Endothelial cell of umbilical vein (primary cell): Measurements from ENCODE around the gene AUTS2. TPM values are rescaled to one million over a fixed set of nuclear protein-coding genes. Genes with fewer than 3 reads are reported as not detected.

Experiments
- BruUV-seq: library from RNA; stranded (reverse); fragments of 400-500 nt; replicated peaks from 2 replicates; lab custom pipeline; 2021; lab: Mats Ljungman, UMichigan
- CTCF ChIA-PET: fragments of 300-600, 350-600 bp; sonication (Branson Sonifier 250); formaldehyde crosslinking; loops from one replicate; lab custom pipeline; 2021; ENCODE audit warnings: antibody characterized with exemption, inconsistent platforms; lab: Charles Lee
- POLR2A ChIA-PET: fragments of 300-600, 350-600 bp; sonication (Branson Sonifier 250); formaldehyde crosslinking; loops from one replicate; lab custom pipeline; 2021; ENCODE audit warnings: antibody characterized with exemption, inconsistent platforms; lab: Charles Lee
- DNase-seq: peaks from one replicate; pipeline ENCODE4 v3.0.0-alpha.2; 2011; ENCODE audit warnings: low read depth, low spot score
- FAIRE-seq: peaks from 2 replicates; lab custom pipeline; 2011; peaks lifted over from hg19 to GRCh38; lab: Jason Lieb, UNC
- H2AFZ ChIP-seq: 2 replicates; pipeline ENCODE4 v1.6.0; 2012; ENCODE audit warnings: low read depth, low read length, control low read depth, inconsistent platforms
- H3K27ac ChIP-seq: 2 replicates; pipeline ENCODE4 v1.5.1; 2011; ENCODE audit warnings: low read depth, mild to moderate bottlenecking, control low read depth, low read length, moderate library complexity; ENCODE audit not compliant: insufficient read depth
- H3K27me3 ChIP-seq, 2 experiments: 2 replicates each; pipeline versions ENCODE4 v1.6.0 to v1.6.1; 2011; ENCODE audit warnings: low read length in 2 of 2, mixed read lengths in 1 of 2; ENCODE audit not compliant: control insufficient read depth in 2 of 2, insufficient read depth in 2 of 2
- H3K36me3 ChIP-seq, 2 experiments: 2 replicates in 1 of 2; 3 replicates in 1 of 2; pipeline ENCODE4 v1.5.1; 2011; ENCODE audit warnings: low read length in 2 of 2, mild to moderate bottlenecking in 1 of 2, moderate library complexity in 1 of 2; ENCODE audit not compliant: control insufficient read depth in 2 of 2, insufficient read depth in 2 of 2; ENCODE audit errors: extremely low read depth in 1 of 2
- H3K4me1 ChIP-seq: 3 replicates; pipeline ENCODE4 v1.5.1; 2011; ENCODE audit warnings: mild to moderate bottlenecking, low read length; ENCODE audit not compliant: control insufficient read depth, insufficient read depth; ENCODE audit errors: extremely low read depth
- H3K4me2 ChIP-seq: 2 replicates; pipeline ENCODE4 v1.6.1; 2011; ENCODE audit warnings: low read length, control low read depth, mixed read lengths; ENCODE audit not compliant: insufficient read depth
- H3K4me3 ChIP-seq, 3 experiments: fragments of 200-600 bp in 1 of 3; sonication (generic), shearing (Covaris generic) in 1 of 3; replicated peaks in 1 of 3; 2 replicates each; pipeline ENCODE4 v1.5.1; 2011 to 2016; ENCODE audit warnings: control low read depth in 3 of 3, low read length in 3 of 3, mild to moderate bottlenecking in 2 of 3, inconsistent platforms in 1 of 3, low read depth in 1 of 3, moderate library complexity in 1 of 3; ENCODE audit not compliant: insufficient read depth in 1 of 3
- H3K79me2 ChIP-seq: 2 replicates; pipeline ENCODE4 v1.6.0; 2012; ENCODE audit warnings: low read length, inconsistent platforms; ENCODE audit not compliant: control insufficient read depth, insufficient read depth
- H3K9ac ChIP-seq: replicated peaks from 2 replicates; pipeline ENCODE3; 2011; ENCODE audit warnings: low read length, control low read depth; ENCODE audit not compliant: insufficient read depth; ENCODE audit errors: extremely low read depth
- H3K9me1 ChIP-seq: replicated peaks from 3 replicates; pipeline ENCODE4 v1.6.0; 2011; ENCODE audit warnings: mild to moderate bottlenecking, low read length; ENCODE audit not compliant: control insufficient read depth, insufficient read depth; ENCODE audit errors: extremely low read depth
- H3K9me3 ChIP-seq: replicated peaks from 2 replicates; pipeline ENCODE4 v1.5.1; 2012; ENCODE audit warnings: low read length, inconsistent platforms; ENCODE audit not compliant: control insufficient read depth, insufficient read depth
- H4K20me1 ChIP-seq: replicated peaks from 2 replicates; pipeline ENCODE3; 2011; ENCODE audit warnings: mild to moderate bottlenecking, low read length; ENCODE audit not compliant: control insufficient read depth, insufficient read depth; ENCODE audit errors: extremely low read depth
- EZH2 ChIP-seq: IDR thresholded peaks from 2 replicates; pipeline ENCODE4 v1.6.1; 2012; ENCODE audit warnings: borderline replicate concordance, low read depth, mild to moderate bottlenecking, moderate library complexity, low read length, inconsistent platforms; ENCODE audit not compliant: severe bottlenecking
- FOS ChIP-seq: IDR thresholded peaks from 2 replicates; pipeline ENCODE4 v1.6.1; 2011; ENCODE audit warnings: mild to moderate bottlenecking, low read length, moderate library complexity, borderline replicate concordance; ENCODE audit not compliant: insufficient read depth
- GATA2 ChIP-seq: IDR thresholded peaks from 2 replicates; pipeline ENCODE4 v1.7.0; 2011; ENCODE audit warnings: low read depth, mild to moderate bottlenecking, moderate library complexity, mixed read lengths, low read length; ENCODE audit not compliant: insufficient read length, insufficient read depth
- JUN ChIP-seq: IDR thresholded peaks from 2 replicates; pipeline ENCODE4 v1.6.1; 2011; ENCODE audit warnings: borderline replicate concordance, low read depth; ENCODE audit not compliant: insufficient read length, insufficient read depth
- MAX ChIP-seq: IDR thresholded peaks from 2 replicates; pipeline ENCODE4 v1.6.1; 2011; ENCODE audit not compliant: insufficient read depth, insufficient read length
- MYC ChIP-seq: IDR thresholded peaks from one replicate; pipeline ENCODE4 v1.6.1; 2011; ENCODE audit warnings: mild to moderate bottlenecking, low read depth, low read length
- POLR2A ChIP-seq: IDR thresholded peaks from 2 replicates; pipeline ENCODE4 v1.6.1; 2012; ENCODE audit warnings: low read depth, mild to moderate bottlenecking, control low read depth, low read length
- POLR2AphosphoS5 ChIP-seq: IDR thresholded peaks from 2 replicates; pipeline ENCODE4 v1.6.1; 2012; ENCODE audit warnings: low read depth, mild to moderate bottlenecking, control low read depth, low read length, moderate library complexity; ENCODE audit not compliant: insufficient read depth
- dilution Hi-C: fragments of 300-500 bp; cut with MboI; formaldehyde crosslinking; loops from one replicate; pipeline ENCODE4 v1.15.0; 2019; ENCODE audit warnings: low sequenced_read_pairs; ENCODE audit not compliant: extremely low pct_ligation_motif_present
- intact Hi-C: fragments of 100-400 bp; cut with micrococcal nuclease; formaldehyde crosslinking; loops from one replicate; pipeline ENCODE4 v1.10.0; 2022
- polyA plus RNA-seq, 4 experiments: library from polyadenylated mRNA; depleted of rRNA in 3 of 4; stranded (reverse) in 3 of 4; unstranded in 1 of 4; fragments of >200 nt; gene quantifications; 2 replicates each; pipeline versions ENCODE4 v1.2.1 to v1.2.3, GENCODE V29; 2011 to 2012; ENCODE audit warnings: missing spikeins in 1 of 4
- total RNA-seq: library from RNA; stranded (reverse); gene quantifications from 2 replicates; pipeline ENCODE4 v1.2.3, GENCODE V29; 2021
- TF ChIP-seq, protein P1 (sequence below), 2 donors: IDR thresholded peaks; 1 replicate in 1 of 2; 2 replicates in 1 of 2; pipeline ENCODE4 v1.5.1; 2011; ENCODE audit warnings: low read length in 2 of 2, mild to moderate bottlenecking in 2 of 2, moderate library complexity in 2 of 2, control low read depth in 1 of 2, inconsistent platforms in 1 of 2, low read depth in 1 of 2; ENCODE audit not compliant: insufficient read depth in 1 of 2; ENCODE audit errors: extremely low read depth in 1 of 2

Gene AUTS2
- total and polyA plus RNA-seq, 2 donors (not counting 3 experiments of a cell fraction or from before 2014, with no cell fraction given), result 0.59 to 8.0 TPM

DNA sequence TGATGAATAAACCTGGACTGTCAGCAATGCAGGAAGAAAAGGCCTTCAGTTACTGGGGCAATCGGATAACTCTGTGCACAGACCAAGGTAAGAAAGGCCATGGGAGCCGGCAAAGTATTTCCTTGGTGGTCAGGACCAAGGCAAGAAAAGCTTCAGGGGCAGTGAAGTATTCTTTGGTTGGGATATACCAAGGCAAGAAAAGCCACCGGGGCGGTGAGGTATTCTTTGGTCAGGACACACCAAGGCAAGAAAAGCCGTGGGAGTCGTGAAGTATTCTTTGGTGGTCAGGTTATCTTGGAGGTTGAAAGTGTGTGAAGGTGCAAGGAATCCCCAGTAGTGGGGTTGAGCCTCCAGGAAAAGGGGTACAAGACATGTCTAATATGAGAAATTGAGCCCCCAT lies 1238.7 kb downstream of the AUTS2 start:
- Histone ChIP-seq H3K79me2 (no peaks in the 10 kb centered on the region), H3K4me1 (no peaks in the 10 kb centered on the region), H3K36me3 (no peaks in the 10 kb centered on the region), H2AFZ (no peak overlapping the region), H3K27me3 (no peaks in the 10 kb centered on the region), H3K4me2 (no peak overlapping the region), H3K27ac (no peak overlapping the region), H3K4me3 (no peak overlapping the region), H3K9me1 (no peaks in the 10 kb centered on the region), H4K20me1 (no peaks in the 10 kb centered on the region), H3K9me3 (no peaks in the 10 kb centered on the region), H3K9ac (no peak overlapping the region)
- no TSS peak for BruUV-seq
- no peak for DNase-seq
- CTCF ChIA-PET, result no interaction called here
- POLR2A ChIA-PET, result no interaction called here
- no peak for FAIRE-seq
- no peak for TF ChIP-seq EZH2
- no peak for TF ChIP-seq POLR2A
- TF ChIP-seq, protein P1, sequence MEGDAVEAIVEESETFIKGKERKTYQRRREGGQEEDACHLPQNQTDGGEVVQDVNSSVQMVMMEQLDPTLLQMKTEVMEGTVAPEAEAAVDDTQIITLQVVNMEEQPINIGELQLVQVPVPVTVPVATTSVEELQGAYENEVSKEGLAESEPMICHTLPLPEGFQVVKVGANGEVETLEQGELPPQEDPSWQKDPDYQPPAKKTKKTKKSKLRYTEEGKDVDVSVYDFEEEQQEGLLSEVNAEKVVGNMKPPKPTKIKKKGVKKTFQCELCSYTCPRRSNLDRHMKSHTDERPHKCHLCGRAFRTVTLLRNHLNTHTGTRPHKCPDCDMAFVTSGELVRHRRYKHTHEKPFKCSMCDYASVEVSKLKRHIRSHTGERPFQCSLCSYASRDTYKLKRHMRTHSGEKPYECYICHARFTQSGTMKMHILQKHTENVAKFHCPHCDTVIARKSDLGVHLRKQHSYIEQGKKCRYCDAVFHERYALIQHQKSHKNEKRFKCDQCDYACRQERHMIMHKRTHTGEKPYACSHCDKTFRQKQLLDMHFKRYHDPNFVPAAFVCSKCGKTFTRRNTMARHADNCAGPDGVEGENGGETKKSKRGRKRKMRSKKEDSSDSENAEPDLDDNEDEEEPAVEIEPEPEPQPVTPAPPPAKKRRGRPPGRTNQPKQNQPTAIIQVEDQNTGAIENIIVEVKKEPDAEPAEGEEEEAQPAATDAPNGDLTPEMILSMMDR (IDR thresholded peaks at IDR 0.05; ENCODE audit: extremely low read depth in 1 of 2, insufficient read depth in 1 of 2, low read depth in 1 of 2, low read length in 2 of 2), result no peak
- no peak for TF ChIP-seq GATA2
- no peak for TF ChIP-seq JUN
- TF ChIP-seq POLR2AphosphoS5, result no peak
- TF ChIP-seq MYC, result no peak
- TF ChIP-seq FOS, result no peak
- TF ChIP-seq MAX, result no peak
- intact Hi-C loops, result no loop called here
- dilution Hi-C loops, result no loop called here
